ENCODE data around the gene SHCBP1L.

The SHCBP1L gene

GRCh38 chr1:182965096-182965495 lies 12.1 kb upstream of the SHCBP1L start:
- no peak for DNase-seq

GRCh38 chr1:182962554-182963115 lies 9.7 kb upstream of the SHCBP1L start:
- Histone ChIP-seq H3K9me3 (ENCODE audit: control insufficient read depth, low read length) (no peaks in the 10 kb centered on the region), H3K27me3 (ENCODE audit: control insufficient read depth in 1 of 2, insufficient read depth in 1 of 2, low read length in 2 of 2) (no peaks in the 10 kb centered on the region), H3K14ac (ENCODE audit: low read length in 2 of 2) (no peak overlapping the region), H4K8ac (ENCODE audit: low read length) (no peak overlapping the region), H3K23ac (ENCODE audit: low read length in 2 of 2) (no peak overlapping the region), H2BK5ac (ENCODE audit: low read depth, low read length, poor library complexity, severe bottlenecking) (no peak overlapping the region), H3K4ac (ENCODE audit: low read depth in 1 of 2, low read length in 2 of 2) (no peak overlapping the region), H3K9ac (ENCODE audit: low read length) (peak overlapping the region; percentile 93), H2BK120ac (ENCODE audit: low read depth, low read length) (no peak overlapping the region), H3K4me1 (ENCODE audit: control insufficient read depth, insufficient read depth, low read depth, low read length) (no peaks in the 10 kb centered on the region), H2AK5ac (ENCODE audit: low read length, severe bottlenecking) (no peak overlapping the region), H3K27ac (ENCODE audit: low read length, poor library complexity, severe bottlenecking) (peak overlapping the region; percentile 63), H3K4me3 (ENCODE audit: insufficient read depth in 1 of 2, low read depth in 1 of 2, low read length in 2 of 2) (peak overlapping the region in 1 of 2 experiments; percentile 64), H2AFZ (ENCODE audit: low read depth, low read length) (no peak overlapping the region), H3K4me2 (ENCODE audit: low read length, poor library complexity, severe bottlenecking) (no peak overlapping the region), H3K18ac (ENCODE audit: low read depth in 1 of 2, low read length in 2 of 2) (no peak overlapping the region), H3K36me3 (ENCODE audit: control insufficient read depth in 1 of 2, insufficient read depth in 2 of 2, low read depth in 1 of 2, low read length in 2 of 2) (no peaks in the 10 kb centered on the region), H2BK12ac (ENCODE audit: low read length in 2 of 2) (no peak overlapping the region), H2BK15ac (ENCODE audit: low read depth, poor library complexity, severe bottlenecking) (no peak overlapping the region), H3K79me1 (replicated peaks; ENCODE audit: low read length, poor library complexity, severe bottlenecking) (no peaks in the 10 kb centered on the region), H4K91ac (ENCODE audit: low read length) (no peak overlapping the region)
- WGBS = 0% methylated on average over 3 of the region's 6 CpGs
- DNase-seq = peak; percentile 92

More at GRCh38 chr1:182965096-182965495, 12.1 kb upstream of the SHCBP1L start:
- Histone ChIP-seq H3K14ac (ENCODE audit: low read length in 2 of 2) (no peak overlapping the region), H3K4ac (ENCODE audit: low read depth in 1 of 2, low read length in 2 of 2) (no peak overlapping the region), H2BK120ac (ENCODE audit: low read depth, low read length) (no peak overlapping the region), H3K27me3 (ENCODE audit: control insufficient read depth in 1 of 2, insufficient read depth in 1 of 2, low read length in 2 of 2) (no peaks in the 10 kb centered on the region), H3K4me3 (ENCODE audit: insufficient read depth in 1 of 2, low read depth in 1 of 2, low read length in 2 of 2) (no peak overlapping the region), H3K9ac (ENCODE audit: low read length) (no peak overlapping the region), H3K4me2 (ENCODE audit: low read length, poor library complexity, severe bottlenecking) (no peak overlapping the region), H2AFZ (ENCODE audit: low read depth, low read length) (no peak overlapping the region), H3K18ac (ENCODE audit: low read depth in 1 of 2, low read length in 2 of 2) (no peak overlapping the region), H4K8ac (ENCODE audit: low read length) (no peak overlapping the region), H4K91ac (ENCODE audit: low read length) (no peak overlapping the region), H2BK12ac (ENCODE audit: low read length in 2 of 2) (no peak overlapping the region), H3K9me3 (ENCODE audit: control insufficient read depth, low read length) (no peaks in the 10 kb centered on the region), H3K36me3 (ENCODE audit: control insufficient read depth in 1 of 2, insufficient read depth in 2 of 2, low read depth in 1 of 2, low read length in 2 of 2) (no peaks in the 10 kb centered on the region), H3K4me1 (ENCODE audit: control insufficient read depth, insufficient read depth, low read depth, low read length) (no peaks in the 10 kb centered on the region), H2BK5ac (ENCODE audit: low read depth, low read length, poor library complexity, severe bottlenecking) (no peak overlapping the region), H3K23ac (ENCODE audit: low read length in 2 of 2) (no peak overlapping the region), H3K79me1 (replicated peaks; ENCODE audit: low read length, poor library complexity, severe bottlenecking) (no peaks in the 10 kb centered on the region), H3K27ac (ENCODE audit: low read length, poor library complexity, severe bottlenecking) (no peak overlapping the region), H2BK15ac (ENCODE audit: low read depth, poor library complexity, severe bottlenecking) (no peak overlapping the region), H2AK5ac (ENCODE audit: low read length, severe bottlenecking) (no peak overlapping the region)
- WGBS = 100% methylated on average over 1 of the region's 1 CpG

- H3K27me3 ChIP-seq (ENCODE audit: control insufficient read depth in 1 of 2, insufficient read depth in 1 of 2, low read length in 2 of 2) = no peaks in the 10 kb centered on the region
- no peak overlapping the region for H3K23ac ChIP-seq (ENCODE audit: low read length in 2 of 2)
- no peak overlapping the region for H2BK12ac ChIP-seq (ENCODE audit: low read length in 2 of 2)
- H3K4me3 ChIP-seq (ENCODE audit: insufficient read depth in 1 of 2, low read depth in 1 of 2, low read length in 2 of 2) = no peak overlapping the region
- H3K36me3 ChIP-seq (ENCODE audit: control insufficient read depth in 1 of 2, insufficient read depth in 2 of 2, low read depth in 1 of 2, low read length in 2 of 2) = no peaks in the 10 kb centered on the region
- H4K91ac ChIP-seq (ENCODE audit: low read length) = no peak overlapping the region
- H3K27ac ChIP-seq (ENCODE audit: low read length, poor library complexity, severe bottlenecking) = no peak overlapping the region
- H3K4me2 ChIP-seq (ENCODE audit: low read length, poor library complexity, severe bottlenecking) = no peak overlapping the region
- no peaks in the 10 kb centered on the region for H3K9me3 ChIP-seq (ENCODE audit: control insufficient read depth, low read length)
- H2AK5ac ChIP-seq (ENCODE audit: low read length, severe bottlenecking) = no peak overlapping the region
- no peaks in the 10 kb centered on the region for H3K79me1 ChIP-seq (replicated peaks; ENCODE audit: low read length, poor library complexity, severe bottlenecking)
- no peak overlapping the region for H3K18ac ChIP-seq (ENCODE audit: low read depth in 1 of 2, low read length in 2 of 2)
- H3K14ac ChIP-seq (ENCODE audit: low read length in 2 of 2) = no peak overlapping the region
- no peak overlapping the region for H4K8ac ChIP-seq (ENCODE audit: low read length)
- H2AFZ ChIP-seq (ENCODE audit: low read depth, low read length) = no peak overlapping the region
- WGBS = 97% methylated on average over 12 of the region's 15 CpGs
- DNase-seq = no peak
- H2BK5ac ChIP-seq (ENCODE audit: low read depth, low read length, poor library complexity, severe bottlenecking) = no peak overlapping the region
- no peak overlapping the region for H2BK15ac ChIP-seq (ENCODE audit: low read depth, poor library complexity, severe bottlenecking)
- no peak overlapping the region for H3K4ac ChIP-seq (ENCODE audit: low read depth in 1 of 2, low read length in 2 of 2)
- H2BK120ac ChIP-seq (ENCODE audit: low read depth, low read length) = no peak overlapping the region
- peaks cover 10% of the 10 kb centered on the region for H3K4me1 ChIP-seq (ENCODE audit: control insufficient read depth, insufficient read depth, low read depth, low read length)
- no peak overlapping the region for H3K9ac ChIP-seq (ENCODE audit: low read length)
These were observed 7.1 kb upstream of the SHCBP1L start for GRCh38 chr1:182960046-182960445.

- Histone ChIP-seq H3K14ac (ENCODE audit: low read length in 2 of 2) (no peak overlapping the region), H3K4me2 (ENCODE audit: low read length, poor library complexity, severe bottlenecking) (no peak overlapping the region), H3K9ac (ENCODE audit: low read length) (no peak overlapping the region), H3K27ac (ENCODE audit: low read length, poor library complexity, severe bottlenecking) (no peak overlapping the region), H3K23ac (ENCODE audit: low read length in 2 of 2) (no peak overlapping the region), H3K18ac (ENCODE audit: low read depth in 1 of 2, low read length in 2 of 2) (no peak overlapping the region), H2BK12ac (ENCODE audit: low read length in 2 of 2) (no peak overlapping the region), H3K36me3 (ENCODE audit: control insufficient read depth in 1 of 2, insufficient read depth in 2 of 2, low read depth in 1 of 2, low read length in 2 of 2) (no peaks in the 10 kb centered on the region), H4K91ac (ENCODE audit: low read length) (no peak overlapping the region), H4K8ac (ENCODE audit: low read length) (no peak overlapping the region), H3K27me3 (ENCODE audit: control insufficient read depth in 1 of 2, insufficient read depth in 1 of 2, low read length in 2 of 2) (no peaks in the 10 kb centered on the region), H3K4me1 (ENCODE audit: control insufficient read depth, insufficient read depth, low read depth, low read length) (peaks cover 10% of the 10 kb centered on the region), H3K9me3 (ENCODE audit: control insufficient read depth, low read length) (no peaks in the 10 kb centered on the region), H2BK15ac (ENCODE audit: low read depth, poor library complexity, severe bottlenecking) (no peak overlapping the region), H2BK5ac (ENCODE audit: low read depth, low read length, poor library complexity, severe bottlenecking) (no peak overlapping the region), H3K4ac (ENCODE audit: low read depth in 1 of 2, low read length in 2 of 2) (no peak overlapping the region), H3K79me1 (replicated peaks; ENCODE audit: low read length, poor library complexity, severe bottlenecking) (no peaks in the 10 kb centered on the region), H2AK5ac (ENCODE audit: low read length, severe bottlenecking) (no peak overlapping the region), H2BK120ac (ENCODE audit: low read depth, low read length) (no peak overlapping the region), H3K4me3 (ENCODE audit: insufficient read depth in 1 of 2, low read depth in 1 of 2, low read length in 2 of 2) (no peak overlapping the region), H2AFZ (ENCODE audit: low read depth, low read length) (no peak overlapping the region)
- DNase-seq = no peak
- 83% methylated on average over 11 of the region's 11 CpGs for WGBS
These were observed 5.0 kb upstream of the SHCBP1L start for GRCh38 chr1:182957902-182958395.
